ENCODE measurements around the gene DHRS11. TPM values are rescaled to one million over a fixed set of nuclear protein-coding genes. Genes with fewer than 3 reads are reported as not detected.

Gene DHRS11
- total RNA-seq, 1 experiment from 2014 or later: 53.3 TPM

DNA sequence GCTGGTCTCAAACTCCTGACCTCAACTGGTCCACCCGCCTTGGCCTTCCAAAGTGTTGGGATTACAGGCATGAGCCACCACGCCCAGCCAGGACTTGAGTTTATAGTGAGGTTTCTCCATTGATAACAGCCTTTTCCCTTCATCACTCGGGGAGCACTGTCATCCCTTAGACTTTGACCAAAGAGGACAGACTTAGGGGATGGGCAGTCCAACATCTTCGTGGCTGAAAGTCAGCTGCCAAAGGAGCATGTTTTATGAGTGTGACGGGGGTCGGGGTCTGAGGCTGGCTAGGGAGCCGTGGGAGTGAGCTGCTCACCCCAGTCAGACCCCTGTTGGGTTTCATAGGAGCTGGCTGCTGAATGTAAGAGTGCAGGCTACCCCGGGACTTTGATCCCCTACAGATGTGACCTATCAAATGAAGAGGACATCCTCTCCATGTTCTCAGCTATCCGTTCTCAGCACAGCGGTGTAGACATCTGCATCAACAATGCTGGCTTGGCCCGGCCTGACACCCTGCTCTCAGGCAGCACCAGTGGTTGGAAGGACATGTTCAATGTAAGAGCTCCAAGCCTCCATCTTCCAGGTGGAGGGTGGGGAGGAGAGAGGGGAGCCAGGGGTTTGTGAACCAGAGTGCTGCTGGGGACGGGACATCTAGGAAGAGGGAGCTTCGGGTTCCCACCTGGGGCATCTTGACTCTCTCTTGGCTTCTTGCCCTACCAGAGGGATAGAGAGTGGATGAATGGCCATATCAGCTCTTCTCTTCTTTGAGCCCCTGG, 3.1 kb downstream of the DHRS11 start:
- Mint-ChIP-seq H3K9me3 (ENCODE audit: low read depth, unreplicated experiment) (no peaks in the 10 kb centered on the region), H3K4me1 (ENCODE audit: low read depth, unreplicated experiment) (peaks cover 39% of the 10 kb centered on the region), H3K36me3 (ENCODE audit: insufficient read depth, unreplicated experiment) (peaks cover 38% of the 10 kb centered on the region), H3K27ac (ENCODE audit: unreplicated experiment) (no peak overlapping the region), H3K4me3 (ENCODE audit: low read depth, unreplicated experiment) (no peak overlapping the region), H3K27me3 (ENCODE audit: unreplicated experiment) (no peaks in the 10 kb centered on the region)
- TF ChIP-seq CTCF (IDR thresholded peaks at IDR 0.05; ENCODE audit: unreplicated experiment): no peak
- BruUV-seq (replicated peaks): no TSS peak
- CTCF ChIA-PET: interaction anchor here (0.6 to 5.8 kb wide), 7 partner anchors 7 to 1876 kb away, joined by 3 to 69 read pairs (median 4); partner anchors contain the start of genes GGNBP2 and MRM1
- intact Hi-C loops (cut with micrococcal nuclease; ENCODE audit: unreplicated experiment): no loop called here
- DNase-seq: no peak

GRCh38 chr17:36597226-36597625, 5.5 kb downstream of the DHRS11 start:
- Mint-ChIP-seq H3K27ac (ENCODE audit: unreplicated experiment) (no peak overlapping the region), H3K4me1 (ENCODE audit: low read depth, unreplicated experiment) (peaks cover 32% of the 10 kb centered on the region), H3K4me3 (ENCODE audit: low read depth, unreplicated experiment) (no peak overlapping the region), H3K27me3 (ENCODE audit: unreplicated experiment) (no peaks in the 10 kb centered on the region), H3K9me3 (ENCODE audit: low read depth, unreplicated experiment) (no peaks in the 10 kb centered on the region), H3K36me3 (ENCODE audit: insufficient read depth, unreplicated experiment) (peaks cover 38% of the 10 kb centered on the region)
- intact Hi-C loops (cut with micrococcal nuclease; ENCODE audit: unreplicated experiment): no loop called here
- DNase-seq: no peak
- TF ChIP-seq CTCF (IDR thresholded peaks at IDR 0.05; ENCODE audit: unreplicated experiment): no peak
- CTCF ChIA-PET: interaction anchor here (0.7 kb wide), 1 partner anchor 34 kb away, joined by 3 read pairs; no protein-coding TSS in a partner anchor
- no TSS peak for BruUV-seq (replicated peaks)

DNA sequence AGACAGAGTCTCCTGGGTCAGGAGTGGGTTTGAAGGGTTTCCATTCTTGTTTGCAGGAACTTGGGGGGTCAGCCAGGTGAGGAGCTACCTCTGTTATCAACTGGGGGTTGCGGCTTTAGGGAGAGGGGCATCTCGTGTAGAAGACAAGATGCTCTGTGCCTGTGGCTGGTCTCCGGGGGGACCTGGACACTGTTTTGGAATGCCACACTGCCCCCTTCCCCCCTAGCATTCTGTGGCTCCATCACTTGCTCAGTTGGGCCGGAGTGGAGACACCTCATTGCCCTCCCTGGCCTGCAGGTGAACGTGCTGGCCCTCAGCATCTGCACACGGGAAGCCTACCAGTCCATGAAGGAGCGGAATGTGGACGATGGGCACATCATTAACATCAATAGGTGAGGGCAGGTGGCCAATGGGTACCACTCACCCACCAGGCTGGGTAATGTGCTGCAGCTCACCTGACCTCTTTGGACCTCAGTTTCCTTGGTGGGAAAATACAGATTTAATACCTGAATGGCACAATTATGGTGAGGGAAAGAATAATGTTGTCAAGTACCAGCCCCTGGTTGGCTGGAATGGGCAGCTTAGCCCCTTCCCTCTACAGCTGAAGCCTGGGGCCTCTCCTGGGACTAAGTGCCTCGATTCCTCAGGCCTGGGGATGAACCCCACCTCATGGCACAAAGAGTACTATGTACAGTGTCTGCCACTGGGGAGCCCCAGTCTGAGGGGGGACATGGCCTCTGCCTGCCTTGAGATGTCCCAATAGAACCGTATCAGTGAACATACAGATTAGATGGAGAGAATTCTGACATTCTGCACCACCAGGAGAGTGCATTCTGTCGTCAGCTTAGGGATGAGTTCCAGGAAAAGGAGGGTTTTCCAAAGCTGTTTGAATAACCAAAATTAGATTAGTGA, 6.4 kb downstream of the DHRS11 start:
- Mint-ChIP-seq H3K27me3 (ENCODE audit: unreplicated experiment) (no peaks in the 10 kb centered on the region), H3K4me3 (ENCODE audit: low read depth, unreplicated experiment) (no peak overlapping the region), H3K4me1 (ENCODE audit: low read depth, unreplicated experiment) (peaks cover 23% of the 10 kb centered on the region), H3K36me3 (ENCODE audit: insufficient read depth, unreplicated experiment) (peaks cover 37% of the 10 kb centered on the region), H3K9me3 (ENCODE audit: low read depth, unreplicated experiment) (no peaks in the 10 kb centered on the region), H3K27ac (ENCODE audit: unreplicated experiment) (no peak overlapping the region)
- no peak for TF ChIP-seq CTCF (IDR thresholded peaks at IDR 0.05; ENCODE audit: unreplicated experiment)
- DNase-seq: no peak
- CTCF ChIA-PET: interaction anchor here (0.6 kb wide), 1 partner anchor 36 kb away, joined by 13 read pairs; no protein-coding TSS in a partner anchor
- intact Hi-C loops (cut with micrococcal nuclease; ENCODE audit: unreplicated experiment): no loop called here
- no TSS peak for BruUV-seq (replicated peaks)

DNA sequence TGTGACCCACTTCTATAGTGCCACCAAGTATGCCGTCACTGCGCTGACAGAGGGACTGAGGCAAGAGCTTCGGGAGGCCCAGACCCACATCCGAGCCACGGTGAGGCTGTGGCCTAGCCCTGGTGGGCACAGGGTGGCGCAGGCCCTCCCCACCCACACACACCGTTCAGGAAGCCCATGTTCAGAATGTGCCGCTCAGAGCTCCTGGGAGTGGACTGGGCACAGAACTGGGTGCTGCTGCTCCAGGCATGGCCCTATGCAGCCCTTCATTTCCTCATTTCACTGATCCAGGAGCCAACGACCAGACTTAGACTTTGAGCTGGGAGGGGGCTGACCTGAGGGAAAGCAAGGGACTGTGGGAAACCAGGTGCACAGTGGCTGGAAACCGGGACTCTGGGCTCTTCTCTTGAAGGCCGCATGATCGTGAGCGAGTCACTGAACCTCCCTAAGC, 7.3 kb downstream of the DHRS11 start:
- no peak for DNase-seq
- intact Hi-C loops (cut with micrococcal nuclease; ENCODE audit: unreplicated experiment): no loop called here
- no TSS peak for BruUV-seq (replicated peaks)
- no peak for TF ChIP-seq CTCF (IDR thresholded peaks at IDR 0.05; ENCODE audit: unreplicated experiment)
- H3K4me3 Mint-ChIP-seq (ENCODE audit: low read depth, unreplicated experiment): no peak overlapping the region
- CTCF ChIA-PET: interaction anchor here (0.6 to 1.1 kb wide), 3 partner anchors 12 to 53 kb away, joined by 4 to 13 read pairs (median 5); no protein-coding TSS in a partner anchor
- H3K4me1 Mint-ChIP-seq (ENCODE audit: low read depth, unreplicated experiment): peaks cover 18% of the 10 kb centered on the region
- H3K9me3 Mint-ChIP-seq (ENCODE audit: low read depth, unreplicated experiment): no peaks in the 10 kb centered on the region
- H3K27ac Mint-ChIP-seq (ENCODE audit: unreplicated experiment): no peak overlapping the region
- H3K36me3 Mint-ChIP-seq (ENCODE audit: insufficient read depth, unreplicated experiment): peaks cover 35% of the 10 kb centered on the region
- H3K27me3 Mint-ChIP-seq (ENCODE audit: unreplicated experiment): no peaks in the 10 kb centered on the region
